HEK293 (cell line): ENCODE data around the gene PDE4B.

Experiments
- CTCF ChIP-seq: fragments of 450-650 bp; formaldehyde crosslinking; IDR thresholded peaks from 2 replicates; pipeline ENCODE4 v1.5.1; 2016; ENCODE audit warnings: missing biosample characterization, missing genetic modification characterization
- KLF16 ChIP-seq: fragments of 450-650 bp; formaldehyde crosslinking; IDR thresholded peaks from 2 replicates; pipeline ENCODE4 v1.5.1; 2017; ENCODE audit warnings: missing biosample characterization, missing genetic modification characterization
- SETDB1 ChIP-seq: IDR thresholded peaks from one replicate; pipeline ENCODE4 v1.6.1; 2017; ENCODE audit warnings: mild to moderate bottlenecking, low read length, moderate library complexity, mixed read lengths; ENCODE audit not compliant: insufficient read length
- ZFP3 ChIP-seq: fragments of 450-650 bp; formaldehyde crosslinking; IDR thresholded peaks from 2 replicates; pipeline ENCODE4 v1.5.1; 2016; ENCODE audit warnings: low read depth, missing biosample characterization, missing genetic modification characterization
- ZNF138 ChIP-seq: fragments of 450-650 bp; formaldehyde crosslinking; IDR thresholded peaks from 2 replicates; pipeline ENCODE4 v1.5.1; 2016; ENCODE audit warnings: missing biosample characterization, missing genetic modification characterization, borderline replicate concordance
- ZNF24 ChIP-seq: fragments of 450-650 bp; formaldehyde crosslinking; IDR thresholded peaks from 2 replicates; pipeline ENCODE4 v1.5.1; 2016; ENCODE audit warnings: missing biosample characterization, missing genetic modification characterization
- ZNF274 ChIP-seq, 2 experiments: fragments of 200-500 bp in 1 of 2; fragments of 450-650 bp in 1 of 2; sonication (Bioruptor generic) in 1 of 2; formaldehyde crosslinking in 1 of 2; IDR thresholded peaks; 2 replicates each; pipeline versions ENCODE4 v1.5.1 to v1.6.1; 2014 to 2016; ENCODE audit warnings: borderline replicate concordance in 1 of 2, inconsistent platforms in 1 of 2, low read length in 1 of 2, missing biosample characterization in 1 of 2, missing genetic modification characterization in 1 of 2
- ZNF660 ChIP-seq: fragments of 450-650 bp; IDR thresholded peaks from 2 replicates; pipeline ENCODE4 v1.5.1; 2018; ENCODE audit warnings: missing biosample characterization, mild to moderate bottlenecking, missing genetic modification characterization
- ZNF776 ChIP-seq: fragments of 450-650 bp; formaldehyde crosslinking; IDR thresholded peaks from 2 replicates; pipeline ENCODE4 v1.5.0; 2017; ENCODE audit warnings: missing biosample characterization, missing genetic modification characterization, borderline replicate concordance
- TF ChIP-seq, protein P1 (sequence below): fragments of 450-650 bp; formaldehyde crosslinking; IDR thresholded peaks from 2 replicates; pipeline ENCODE4 v1.5.1; 2016; ENCODE audit warnings: missing biosample characterization, missing genetic modification characterization

GRCh38 chr1:66311628-66312027, 518.9 kb downstream of the PDE4B start:
- no peak for TF ChIP-seq CTCF
- no peak for TF ChIP-seq ZNF274 (IDR thresholded peaks at IDR 0.05; ENCODE audit: low read length)
- no peak for TF ChIP-seq ZNF274 (tag by site-specific recombination; IDR thresholded peaks at IDR 0.05; ENCODE audit: borderline replicate concordance)
- no peak for TF ChIP-seq ZNF660 (tag by site-specific recombination)
- TF ChIP-seq ZNF24, result no peak
- no peak for TF ChIP-seq ZNF138 (tag by site-specific recombination)
- TF ChIP-seq SETDB1, result no peak
- TF ChIP-seq ZNF776 (tag by site-specific recombination), result no peak
- TF ChIP-seq, protein P1, sequence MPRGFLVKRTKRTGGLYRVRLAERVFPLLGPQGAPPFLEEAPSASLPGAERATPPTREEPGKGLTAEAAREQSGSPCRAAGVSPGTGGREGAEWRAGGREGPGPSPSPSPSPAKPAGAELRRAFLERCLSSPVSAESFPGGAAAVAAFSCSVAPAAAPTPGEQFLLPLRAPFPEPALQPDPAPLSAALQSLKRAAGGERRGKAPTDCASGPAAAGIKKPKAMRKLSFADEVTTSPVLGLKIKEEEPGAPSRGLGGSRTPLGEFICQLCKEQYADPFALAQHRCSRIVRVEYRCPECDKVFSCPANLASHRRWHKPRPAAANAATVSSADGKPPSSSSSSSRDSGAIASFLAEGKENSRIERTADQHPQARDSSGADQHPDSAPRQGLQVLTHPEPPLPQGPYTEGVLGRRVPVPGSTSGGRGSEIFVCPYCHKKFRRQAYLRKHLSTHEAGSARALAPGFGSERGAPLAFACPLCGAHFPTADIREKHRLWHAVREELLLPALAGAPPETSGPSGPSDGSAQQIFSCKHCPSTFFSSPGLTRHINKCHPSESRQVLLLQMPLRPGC (tag by site-specific recombination), result no peak
- no peak for TF ChIP-seq ZFP3 (tag by site-specific recombination)
- TF ChIP-seq KLF16 (tag by site-specific recombination), result no peak
